GF-D8 (cell line): ENCODE measurements around the gene CIDEB.

ENCODE experiments used
- DNase-seq: peaks from one replicate; lab custom pipeline; 2025; lab: John Stamatoyannopoulos, UW

Gene CIDEB

GRCh38 chr14:24290746-24291145 is 17.0 kb downstream of the CIDEB start:
- DNase-seq: no peak

- DNase-seq: no peak
These were observed 18.0 kb downstream of the CIDEB start for GRCh38 chr14:24289649-24290280.

GRCh38 chr14:24286996-24287395 is 20.8 kb downstream of the CIDEB start:
- no peak for DNase-seq

GRCh38 chr14:24285351-24285750 is 22.4 kb downstream of the CIDEB start:
- DNase-seq: no peak

DNA sequence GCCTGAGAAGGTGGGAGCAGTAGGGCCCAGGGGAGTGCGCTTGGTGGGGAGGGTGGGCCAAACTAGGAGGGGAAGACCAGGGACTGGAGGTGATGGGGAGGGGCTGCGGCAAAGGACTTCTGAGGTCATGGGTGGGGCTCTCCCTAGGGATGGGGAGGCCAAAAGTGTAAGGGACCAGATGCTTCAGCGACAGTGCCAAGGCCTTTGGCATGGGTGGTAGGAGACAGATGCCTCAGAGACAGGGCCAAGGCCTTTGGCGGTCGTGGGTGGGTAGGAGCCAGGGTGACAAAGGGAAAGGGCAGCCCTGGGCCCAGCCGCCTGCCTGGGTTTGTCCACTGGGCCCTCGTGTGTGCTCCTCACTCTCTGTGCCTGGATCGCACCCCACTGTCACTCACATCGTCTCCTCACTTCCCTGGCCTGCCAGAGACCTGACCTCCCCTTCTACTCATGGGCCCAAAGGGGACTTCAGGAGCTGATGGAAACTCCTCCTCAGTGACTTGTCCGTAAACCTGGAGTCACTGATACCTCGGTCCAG is 23.2 kb downstream of the CIDEB start:
- no peak for DNase-seq

- DNase-seq: no peak
These were observed 23.8 kb downstream of the CIDEB start for GRCh38 chr14:24283796-24284460.

DNA sequence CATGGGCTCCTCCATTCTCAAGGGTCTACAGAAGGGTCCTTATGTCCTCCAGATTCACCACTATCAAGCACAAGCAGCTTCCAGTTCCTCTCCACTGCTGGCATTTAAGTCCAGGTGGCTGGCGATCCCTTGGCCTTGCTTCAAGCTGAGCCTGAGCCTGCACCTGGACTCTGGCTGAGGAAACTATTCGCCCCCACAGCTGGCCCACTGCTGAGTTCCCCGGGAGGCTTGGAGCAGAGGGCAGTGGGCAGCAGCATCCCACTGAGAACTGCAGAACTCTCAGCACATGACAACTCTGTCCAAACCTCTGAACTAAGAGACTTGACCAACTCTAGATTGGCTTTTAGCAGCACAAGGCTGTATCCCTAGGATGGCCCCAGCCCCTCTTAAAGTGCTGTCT is 25.0 kb downstream of the CIDEB start:
- DNase-seq: no peak

GRCh38 chr14:24281636-24282035 is 26.1 kb downstream of the CIDEB start:
- DNase-seq: no peak

DNA sequence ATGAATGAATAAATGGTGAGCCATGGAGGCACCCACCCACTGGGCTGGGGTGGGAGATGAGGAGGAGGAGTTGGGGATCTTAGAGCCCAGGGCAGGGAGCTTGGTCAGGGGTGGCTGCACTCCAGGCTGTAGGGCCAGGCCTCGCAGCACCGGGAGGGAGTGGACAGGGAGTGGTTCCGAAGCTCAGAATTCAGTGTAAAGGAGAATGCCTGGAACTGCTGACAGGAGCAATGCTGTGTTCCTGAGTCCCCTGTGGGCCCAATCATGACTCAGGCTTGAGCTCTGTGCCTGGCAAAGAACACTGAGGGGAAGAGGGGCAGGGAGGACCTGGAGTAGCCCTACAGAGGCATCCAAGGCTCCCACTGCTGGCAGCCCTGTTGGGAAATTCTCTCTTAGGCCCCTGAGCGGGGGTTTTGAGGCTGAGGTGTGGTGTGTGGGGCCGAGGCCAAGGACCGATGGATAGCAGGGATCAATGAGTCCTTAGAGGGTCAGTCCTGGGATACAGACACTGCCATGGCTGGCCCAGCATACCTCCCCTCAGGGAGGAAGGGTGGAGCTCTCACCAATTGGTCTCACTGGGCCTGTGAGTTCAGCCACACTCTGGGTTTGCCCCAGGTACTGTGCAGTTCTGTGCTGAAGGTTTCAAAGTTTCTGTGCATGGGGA is 26.8 kb downstream of the CIDEB start:
- DNase-seq: no peak

- DNase-seq: peak; percentile 21
These were observed 28.2 kb downstream of the CIDEB start for GRCh38 chr14:24279301-24280186.

- no peak for DNase-seq
These were observed 29.4 kb downstream of the CIDEB start for GRCh38 chr14:24278424-24278823.

- DNase-seq: peak; percentile 97
These were observed 30.0 kb downstream of the CIDEB start for GRCh38 chr14:24277606-24278321.

GRCh38 chr14:24277071-24277470 is 30.7 kb downstream of the CIDEB start:
- no peak for DNase-seq

GRCh38 chr14:24274101-24274543 is 33.7 kb downstream of the CIDEB start:
- DNase-seq: peak; percentile 50

GRCh38 chr14:24273422-24273998 is 34.3 kb downstream of the CIDEB start:
- peak; percentile 31 for DNase-seq

- no peak for DNase-seq
These were observed 35.3 kb downstream of the CIDEB start for GRCh38 chr14:24272467-24272866.

DNA sequence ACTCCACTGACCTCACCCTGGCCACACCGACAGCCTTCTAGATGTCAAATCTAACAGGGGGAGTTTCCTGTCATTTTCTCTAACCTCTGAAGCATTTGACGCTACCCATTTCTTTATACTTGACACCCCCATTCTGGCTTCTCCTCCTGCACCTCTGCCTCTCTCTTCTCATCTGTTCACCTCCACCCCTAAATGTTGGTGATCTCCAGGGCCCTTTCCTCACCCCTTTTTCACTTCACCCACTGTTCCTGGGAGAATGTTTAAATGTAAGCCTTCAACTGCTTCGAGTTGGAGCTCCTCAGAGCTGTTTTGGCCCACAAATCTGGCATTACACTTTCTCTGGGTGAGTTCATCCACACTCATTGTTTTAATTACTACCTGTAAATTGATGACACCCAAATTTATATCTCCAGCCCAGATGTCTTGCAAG is 35.9 kb downstream of the CIDEB start:
- DNase-seq: no peak

- DNase-seq: peak; percentile 27
These were observed 36.5 kb downstream of the CIDEB start, which contains the start of gene RABGGTA for GRCh38 chr14:24271134-24271833. RABGGTA (minus strand) TSS chr14:24271597; CDS start chr14:24271115, 482 bp downstream.

DNA sequence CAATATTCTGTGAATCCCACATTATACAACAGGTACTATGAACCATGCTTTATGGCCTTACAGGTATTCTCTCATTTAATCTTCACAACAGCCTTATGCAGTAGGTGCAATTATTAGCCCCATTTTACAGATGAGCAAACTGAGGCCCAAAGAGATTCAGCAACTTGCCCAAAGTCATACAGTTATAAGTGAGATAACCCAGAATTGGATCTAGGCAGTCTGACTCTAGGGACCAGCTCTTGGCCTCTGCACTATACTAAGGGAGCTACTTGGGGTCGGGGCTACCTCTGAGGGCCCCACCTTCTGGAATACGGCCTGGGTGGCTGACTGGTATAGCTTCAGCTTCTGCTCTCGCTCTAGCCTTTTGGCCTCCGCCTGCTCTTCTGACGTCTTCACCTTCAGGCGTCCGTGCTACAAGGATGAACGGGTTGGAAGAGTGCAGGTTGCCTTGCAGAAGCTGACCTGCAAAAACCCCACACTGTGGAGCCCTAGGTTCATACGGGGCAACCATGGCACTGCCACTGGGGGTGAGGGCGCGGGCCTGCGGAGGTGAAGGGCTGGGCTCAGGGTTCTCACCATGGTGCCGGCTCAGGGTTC is 37.1 kb downstream of the CIDEB start:
- no peak for DNase-seq
